ENCODE measurements around the gene ZBTB24.

GRCh38 chr6:109526905-109527628 lies 44.0 kb upstream of the ZBTB24 start:
- TF ChIP-seq MAX (IDR thresholded peaks at IDR 0.05; ENCODE audit: insufficient read depth, insufficient read length) = no peak
- TF ChIP-seq, protein P1, sequence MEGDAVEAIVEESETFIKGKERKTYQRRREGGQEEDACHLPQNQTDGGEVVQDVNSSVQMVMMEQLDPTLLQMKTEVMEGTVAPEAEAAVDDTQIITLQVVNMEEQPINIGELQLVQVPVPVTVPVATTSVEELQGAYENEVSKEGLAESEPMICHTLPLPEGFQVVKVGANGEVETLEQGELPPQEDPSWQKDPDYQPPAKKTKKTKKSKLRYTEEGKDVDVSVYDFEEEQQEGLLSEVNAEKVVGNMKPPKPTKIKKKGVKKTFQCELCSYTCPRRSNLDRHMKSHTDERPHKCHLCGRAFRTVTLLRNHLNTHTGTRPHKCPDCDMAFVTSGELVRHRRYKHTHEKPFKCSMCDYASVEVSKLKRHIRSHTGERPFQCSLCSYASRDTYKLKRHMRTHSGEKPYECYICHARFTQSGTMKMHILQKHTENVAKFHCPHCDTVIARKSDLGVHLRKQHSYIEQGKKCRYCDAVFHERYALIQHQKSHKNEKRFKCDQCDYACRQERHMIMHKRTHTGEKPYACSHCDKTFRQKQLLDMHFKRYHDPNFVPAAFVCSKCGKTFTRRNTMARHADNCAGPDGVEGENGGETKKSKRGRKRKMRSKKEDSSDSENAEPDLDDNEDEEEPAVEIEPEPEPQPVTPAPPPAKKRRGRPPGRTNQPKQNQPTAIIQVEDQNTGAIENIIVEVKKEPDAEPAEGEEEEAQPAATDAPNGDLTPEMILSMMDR (IDR thresholded peaks at IDR 0.05; ENCODE audit: extremely low read depth in 1 of 2, insufficient read depth in 1 of 2, low read depth in 1 of 2, low read length in 2 of 2) = peak; percentile 45 to 60
- no peak for TF ChIP-seq POLR2A (IDR thresholded peaks at IDR 0.05; ENCODE audit: low read depth, low read length)
- no peak for TF ChIP-seq JUN (IDR thresholded peaks at IDR 0.05; ENCODE audit: borderline replicate concordance, insufficient read depth, insufficient read length, low read depth)
- no peak for TF ChIP-seq MYC (IDR thresholded peaks at IDR 0.05; ENCODE audit: low read depth, low read length)
- TF ChIP-seq EZH2 (IDR thresholded peaks at IDR 0.05; ENCODE audit: borderline replicate concordance, low read depth, low read length, severe bottlenecking) = no peak

Data from endothelial cell of umbilical vein (primary cell).